Natural killer cell (primary cell): ENCODE measurements around the gene C1orf87. TPM values are rescaled to one million over a fixed set of nuclear protein-coding genes. Genes with fewer than 3 reads are reported as not detected.

ENCODE experiments used
- ATAC-seq, 3 donors: fragments of 150-1000 bp in 2 of 3; fragments of 200-7000 bp in 1 of 3; cut with Tn5 transposase; 1 replicate in 1 of 3; 2 replicates in 2 of 3; pipeline ENCODE4 v1.10.0; 2021; ENCODE audit warnings: mild to moderate bottlenecking in 2 of 3, moderate library complexity in 2 of 3
- DNase-seq, 2 donors: peaks; one replicate each; pipeline versions ENCODE4 v3.0.0 to v3.0.0-alpha.2; 2013 to 2021; ENCODE audit warnings: mixed read lengths in 1 of 2
- H3K27ac ChIP-seq: one replicate; pipeline ENCODE4 v1.5.1; 2013; ENCODE audit warnings: mild to moderate bottlenecking, low read length
- H3K27me3 ChIP-seq: one replicate; pipeline ENCODE4 v1.6.1; 2013; ENCODE audit warnings: low read length; ENCODE audit not compliant: control insufficient read depth, insufficient read depth
- H3K36me3 ChIP-seq: one replicate; pipeline ENCODE4 v1.6.1; 2013; ENCODE audit warnings: low read length; ENCODE audit not compliant: control insufficient read depth, insufficient read depth
- H3K4me1 ChIP-seq: one replicate; pipeline ENCODE4 v1.6.1; 2013; ENCODE audit warnings: low read length; ENCODE audit not compliant: control insufficient read depth, insufficient read depth
- H3K4me3 ChIP-seq: one replicate; pipeline ENCODE4 v1.5.1; 2013; ENCODE audit warnings: low read length
- H3K9me3 ChIP-seq: one replicate; pipeline ENCODE4 v1.6.1; 2013; ENCODE audit warnings: low read length; ENCODE audit not compliant: control insufficient read depth, insufficient read depth
- H3K27ac Mint-ChIP-seq, 2 donors: one replicate each; pipeline ENCODE4 v1.8.0; 2022; ENCODE audit warnings: mild to moderate bottlenecking in 2 of 2, mixed read lengths in 2 of 2, moderate library complexity in 1 of 2
- H3K27me3 Mint-ChIP-seq, 2 donors: one replicate each; pipeline ENCODE4 v1.8.0; 2022; ENCODE audit warnings: low read depth in 2 of 2, mixed read lengths in 2 of 2
- H3K36me3 Mint-ChIP-seq: one replicate; pipeline ENCODE4 v1.8.0; 2022; ENCODE audit warnings: mixed read lengths
- H3K4me1 Mint-ChIP-seq, 2 donors: one replicate each; pipeline ENCODE4 v1.8.0; 2022; ENCODE audit warnings: mixed read lengths in 2 of 2
- H3K4me3 Mint-ChIP-seq: one replicate; pipeline ENCODE4 v1.8.0; 2022; ENCODE audit warnings: mild to moderate bottlenecking, moderate library complexity, mixed read lengths
- H3K9me3 Mint-ChIP-seq, 2 donors: one replicate each; pipeline ENCODE4 v1.8.0; 2022; ENCODE audit warnings: mixed read lengths in 2 of 2
- WGBS: methylation state at CpG from one replicate; pipeline ENCODE4 v1.1.7; 2013; ENCODE audit warnings: missing lambda C conversion rate; ENCODE audit not compliant: insufficient coverage; 5-methylcytosine and 5-hydroxymethylcytosine counted together
- intact Hi-C: fragments of 100-400 bp; cut with micrococcal nuclease; formaldehyde crosslinking; loops from one replicate; pipeline ENCODE4 v1.14.2; 2022
- total RNA-seq, 4 donors: library from RNA; stranded (reverse); fragments of 120-200 nt in 1 of 4; gene quantifications; one replicate each; pipeline versions ENCODE4 v1.2.3 to v1.2.4, GENCODE V29; 2013 to 2022
- TF ChIP-seq, protein P1 (sequence below): fragments of 200-600 bp; IDR thresholded peaks from one replicate; pipeline ENCODE4 v1.8.0; 2022; ENCODE audit warnings: antibody characterized with exemption

The C1orf87 gene
- total RNA-seq, result not detected
- total RNA-seq (2013), result 0.14 TPM

GRCh38 chr1:60073605-60074278 lies at the start of gene C1orf87:
TSS of gene C1orf87 (minus strand) at chr1:60073770. CDS start at chr1:60072643, 1,127 bp downstream.
- TF ChIP-seq, protein P1, sequence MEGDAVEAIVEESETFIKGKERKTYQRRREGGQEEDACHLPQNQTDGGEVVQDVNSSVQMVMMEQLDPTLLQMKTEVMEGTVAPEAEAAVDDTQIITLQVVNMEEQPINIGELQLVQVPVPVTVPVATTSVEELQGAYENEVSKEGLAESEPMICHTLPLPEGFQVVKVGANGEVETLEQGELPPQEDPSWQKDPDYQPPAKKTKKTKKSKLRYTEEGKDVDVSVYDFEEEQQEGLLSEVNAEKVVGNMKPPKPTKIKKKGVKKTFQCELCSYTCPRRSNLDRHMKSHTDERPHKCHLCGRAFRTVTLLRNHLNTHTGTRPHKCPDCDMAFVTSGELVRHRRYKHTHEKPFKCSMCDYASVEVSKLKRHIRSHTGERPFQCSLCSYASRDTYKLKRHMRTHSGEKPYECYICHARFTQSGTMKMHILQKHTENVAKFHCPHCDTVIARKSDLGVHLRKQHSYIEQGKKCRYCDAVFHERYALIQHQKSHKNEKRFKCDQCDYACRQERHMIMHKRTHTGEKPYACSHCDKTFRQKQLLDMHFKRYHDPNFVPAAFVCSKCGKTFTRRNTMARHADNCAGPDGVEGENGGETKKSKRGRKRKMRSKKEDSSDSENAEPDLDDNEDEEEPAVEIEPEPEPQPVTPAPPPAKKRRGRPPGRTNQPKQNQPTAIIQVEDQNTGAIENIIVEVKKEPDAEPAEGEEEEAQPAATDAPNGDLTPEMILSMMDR, result no peak
- Histone ChIP-seq H3K4me3 (no peak within 1 kb of the TSS), H3K9me3 (no peaks in the 10 kb centered on the region), H3K27ac (no peak within 1 kb of the TSS), H3K36me3 (no peaks in the 10 kb centered on the region), H3K27me3 (peaks cover 9% of the 10 kb centered on the region), H3K4me1 (no peaks in the 10 kb centered on the region)
- Mint-ChIP-seq H3K36me3 (no peaks in the 10 kb centered on the region), H3K9me3 (peaks cover 0 to 3% of the 10 kb centered on the region in 2 donors), H3K27ac (no peak within 1 kb of the TSS), H3K27me3 (peaks cover 24 to 58% of the 10 kb centered on the region in 2 donors), H3K4me1 (no peaks in the 10 kb centered on the region), H3K4me3 (no peak within 1 kb of the TSS)
- ATAC-seq, result no peak
- WGBS, result 29% methylated on average over 36 of the region's 36 CpGs
- intact Hi-C loops, result no loop called here
- DNase-seq, result no peak

DNA sequence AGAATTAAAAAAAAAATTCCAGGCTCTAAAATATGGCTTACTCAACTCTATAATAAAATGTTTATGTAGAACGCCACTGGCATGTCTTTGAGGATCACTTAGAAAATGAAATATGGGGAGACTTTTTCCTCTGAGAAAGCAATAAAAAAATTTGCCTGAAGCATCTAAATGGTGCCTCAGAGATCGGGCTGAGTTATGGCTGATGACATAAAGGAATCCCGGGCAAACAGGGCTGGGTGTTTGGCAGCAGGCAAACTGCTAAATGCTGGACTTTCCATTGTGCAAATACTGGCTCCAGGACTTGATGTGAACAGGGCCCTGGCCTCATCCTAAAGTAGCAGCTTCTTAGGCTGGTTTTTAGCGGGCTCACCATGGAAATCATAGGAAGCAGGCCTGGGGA lies 44.5 kb upstream of the C1orf87 start:
- Mint-ChIP-seq H3K27ac (no peak overlapping the region), H3K36me3 (no peaks in the 10 kb centered on the region), H3K4me1 (no peaks in the 10 kb centered on the region), H3K4me3 (no peak overlapping the region), H3K27me3 (no peaks in the 10 kb centered on the region), H3K9me3 (no peaks in the 10 kb centered on the region)
- H3K27ac ChIP-seq, result no peak overlapping the region
- no peaks in the 10 kb centered on the region for H3K9me3 ChIP-seq
- no peaks in the 10 kb centered on the region for H3K36me3 ChIP-seq
- no peaks in the 10 kb centered on the region for H3K4me1 ChIP-seq
- no peak for DNase-seq
- WGBS, result 87% methylated on average over 4 of the region's 4 CpGs
- intact Hi-C loops, result no loop called here
- ATAC-seq, result no peak
- TF ChIP-seq, protein P1, result no peak
- H3K4me3 ChIP-seq, result no peak overlapping the region
- H3K27me3 ChIP-seq, result no peaks in the 10 kb centered on the region

- TF ChIP-seq, protein P1, result no peak
- no peaks in the 10 kb centered on the region for H3K27me3 ChIP-seq
- no peak for DNase-seq
- no peak for ATAC-seq
- H3K4me3 ChIP-seq, result no peak overlapping the region
- WGBS, result 86% methylated on average over 7 of the region's 7 CpGs
- intact Hi-C loops, result no loop called here
- H3K9me3 ChIP-seq, result no peaks in the 10 kb centered on the region
- H3K4me3 Mint-ChIP-seq, result no peak overlapping the region
- no peaks in the 10 kb centered on the region for H3K36me3 Mint-ChIP-seq
- H3K36me3 ChIP-seq, result no peaks in the 10 kb centered on the region
- H3K4me1 Mint-ChIP-seq, result no peaks in the 10 kb centered on the region
- H3K9me3 Mint-ChIP-seq, result no peaks in the 10 kb centered on the region
- H3K27me3 Mint-ChIP-seq, result no peaks in the 10 kb centered on the region
- H3K4me1 ChIP-seq, result no peaks in the 10 kb centered on the region
- H3K27ac Mint-ChIP-seq, result no peak overlapping the region
- no peak overlapping the region for H3K27ac ChIP-seq
Measured at GRCh38 chr1:60114745-60115318, 41.3 kb upstream of the C1orf87 start.

GRCh38 chr1:60113596-60113995 lies 40.0 kb upstream of the C1orf87 start:
- no peaks in the 10 kb centered on the region for H3K9me3 Mint-ChIP-seq
- no peaks in the 10 kb centered on the region for H3K9me3 ChIP-seq
- no peaks in the 10 kb centered on the region for H3K4me1 ChIP-seq
- ATAC-seq (no peak), DNase-seq (no peak)
- H3K36me3 ChIP-seq, result no peaks in the 10 kb centered on the region
- TF ChIP-seq, protein P1, result no peak
- H3K4me1 Mint-ChIP-seq, result no peaks in the 10 kb centered on the region
- WGBS, result 100% methylated on average over 1 of the region's 1 CpG
- intact Hi-C loops, result no loop called here
- no peaks in the 10 kb centered on the region for H3K27me3 ChIP-seq
- no peak overlapping the region for H3K27ac Mint-ChIP-seq
- no peak overlapping the region for H3K4me3 Mint-ChIP-seq
- H3K27me3 Mint-ChIP-seq, result no peaks in the 10 kb centered on the region
- H3K27ac ChIP-seq, result no peak overlapping the region
- no peak overlapping the region for H3K4me3 ChIP-seq
- H3K36me3 Mint-ChIP-seq, result no peaks in the 10 kb centered on the region
